Left renal cortex interstitium (tissue), 4 donors: ENCODE measurements around the gene ACTL9. TPM values are rescaled to one million over a fixed set of nuclear protein-coding genes. Genes with fewer than 3 reads are reported as not detected.

Experiments used
- DNase-seq, 4 donors: peaks; one replicate each; pipeline ENCODE4 v3.0.0-alpha.2; 2013; ENCODE audit warnings: low read depth in 4 of 4, low spot score in 2 of 4, missing footprints in 1 of 4
- polyA plus RNA-seq, 4 donors: library from polyadenylated mRNA; unstranded; fragments of 120-200 nt; gene quantifications; one replicate each; pipeline ENCODE4 v1.2.1, GENCODE V29; 2013; ENCODE audit not compliant: insufficient read length in 4 of 4

Gene ACTL9
- polyA plus RNA-seq, 4 donors, result not detected

GRCh38 chr19:8686549-8686948 is 12.0 kb downstream of the ACTL9 start:
- no peak for DNase-seq

- DNase-seq, result no peak
Measured at GRCh38 chr19:8684001-8684902, 14.3 kb downstream of the ACTL9 start.

DNA sequence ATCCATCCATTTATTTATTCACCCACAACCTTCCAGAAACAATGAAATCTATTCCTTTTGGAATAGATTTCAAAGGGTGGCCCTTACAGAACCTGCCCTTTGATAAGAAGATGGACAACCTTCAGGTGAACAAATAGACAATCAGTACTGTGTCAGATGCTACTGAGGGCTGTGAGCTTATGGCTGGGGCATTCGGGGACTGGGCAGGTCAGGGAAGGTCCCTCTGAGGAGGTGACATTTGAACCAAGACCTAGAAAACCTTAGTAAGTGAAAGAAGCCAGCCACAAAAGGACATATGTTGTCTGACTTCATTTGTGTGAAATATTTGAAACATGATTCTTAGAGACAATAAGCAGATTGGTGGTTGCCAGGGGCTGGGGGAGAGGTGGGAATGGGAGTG is 15.7 kb downstream of the ACTL9 start:
- no peak for DNase-seq

DNA sequence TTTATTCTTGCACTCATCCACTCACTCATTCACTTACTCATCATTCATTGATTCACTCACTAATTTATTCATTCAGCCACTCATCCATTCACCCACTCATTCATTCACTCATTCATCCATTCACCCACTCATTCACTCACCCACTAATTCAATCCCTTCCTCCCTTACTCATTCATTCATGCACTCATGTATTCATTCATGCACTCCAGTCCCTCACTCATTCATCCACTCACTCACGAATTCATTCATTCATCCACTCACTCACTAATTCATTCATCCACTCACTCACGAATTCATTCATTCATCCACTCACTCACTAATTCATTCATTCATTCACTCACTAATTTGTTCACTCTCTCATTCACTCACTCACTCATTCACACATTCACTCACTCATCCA is 16.1 kb downstream of the ACTL9 start:
- DNase-seq, result no peak

DNA sequence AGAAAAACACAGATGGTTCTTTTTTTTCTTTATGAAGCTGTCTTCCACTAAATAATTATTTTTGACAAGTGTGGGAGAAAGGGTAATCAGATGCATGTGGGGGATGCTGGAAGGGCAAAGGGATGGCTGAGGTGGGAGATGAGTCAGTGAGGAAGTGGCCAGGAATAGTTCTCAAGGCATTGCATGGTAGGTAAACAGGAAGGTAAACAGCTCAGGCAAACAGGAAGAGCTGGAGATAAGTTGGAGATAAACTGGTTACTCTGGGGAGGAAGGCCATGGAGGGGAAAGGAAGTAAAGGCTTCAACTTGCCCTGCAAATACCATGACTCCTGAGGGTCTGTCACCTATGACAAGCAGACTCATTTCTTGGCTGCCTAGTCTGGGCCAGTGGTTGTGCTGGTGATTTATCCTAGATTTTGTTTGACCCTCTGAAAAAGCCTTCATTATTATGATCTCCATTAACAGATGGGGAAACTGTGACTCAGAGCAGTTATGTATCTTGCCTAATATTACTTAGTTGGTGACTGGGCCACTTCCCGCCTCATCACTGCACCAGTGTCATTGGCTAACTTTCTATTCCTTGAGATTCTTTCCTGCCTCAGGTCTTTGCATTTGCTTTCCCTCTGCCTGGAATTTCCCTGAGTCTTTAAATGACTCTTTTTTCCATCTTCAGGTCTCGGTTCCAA is 17.1 kb downstream of the ACTL9 start:
- no peak for DNase-seq

DNA sequence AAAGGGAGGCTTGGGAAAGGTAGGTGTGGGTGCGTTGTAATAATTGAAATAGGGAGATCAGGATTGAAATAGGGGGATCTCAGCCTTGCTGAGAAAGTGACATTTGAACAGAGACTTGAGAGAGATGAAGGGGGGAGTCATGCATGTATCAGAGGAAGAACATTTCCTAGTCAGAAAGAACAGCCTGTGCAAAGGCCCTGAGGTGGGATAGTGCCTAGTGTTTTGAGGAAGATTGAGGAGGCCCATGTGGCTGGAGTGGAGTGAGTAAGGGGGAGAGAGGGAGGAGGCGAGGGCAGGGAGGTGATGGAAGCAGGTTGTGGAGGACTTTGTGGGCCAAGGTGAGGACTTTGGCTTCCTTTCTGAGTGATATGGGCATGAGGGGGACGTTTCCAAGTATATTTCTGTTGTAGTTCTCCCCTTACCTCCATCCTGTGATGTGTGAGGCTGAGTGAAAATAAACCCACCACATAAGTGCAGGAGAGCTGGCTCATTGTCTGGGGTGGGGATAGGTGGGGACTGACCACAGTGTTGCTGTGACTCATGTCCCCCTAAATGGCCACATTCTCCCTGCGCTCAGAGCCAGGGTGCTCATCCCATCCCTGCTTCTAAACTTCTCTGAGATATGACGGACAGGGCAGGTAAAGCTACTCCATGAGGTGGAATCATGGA is 17.8 kb downstream of the ACTL9 start:
- no peak for DNase-seq

DNA sequence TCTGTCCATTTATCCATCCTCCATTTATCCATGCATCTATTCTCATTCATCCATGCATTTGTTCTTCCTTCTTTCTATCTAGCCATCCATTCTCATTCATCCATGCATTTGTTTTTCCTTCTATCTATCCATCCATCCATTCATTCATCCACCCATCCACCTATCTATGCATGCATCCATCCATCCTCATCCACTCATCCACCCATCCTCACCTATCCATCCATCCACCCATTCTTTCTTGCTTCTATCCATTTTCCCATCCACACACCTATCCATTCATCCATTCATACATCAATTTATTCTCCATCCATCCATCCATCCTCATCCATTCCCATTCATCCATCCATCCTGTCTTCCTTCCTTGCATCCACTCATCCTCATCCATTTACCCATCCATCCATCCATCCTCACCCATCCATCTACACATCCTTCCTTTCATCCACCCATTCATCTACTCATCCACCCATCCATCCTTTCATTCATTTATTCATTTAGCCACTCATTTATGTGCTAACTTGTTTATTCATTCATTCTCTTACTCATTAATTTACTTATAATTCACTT is 20.3 kb downstream of the ACTL9 start:
- DNase-seq, result no peak

DNA sequence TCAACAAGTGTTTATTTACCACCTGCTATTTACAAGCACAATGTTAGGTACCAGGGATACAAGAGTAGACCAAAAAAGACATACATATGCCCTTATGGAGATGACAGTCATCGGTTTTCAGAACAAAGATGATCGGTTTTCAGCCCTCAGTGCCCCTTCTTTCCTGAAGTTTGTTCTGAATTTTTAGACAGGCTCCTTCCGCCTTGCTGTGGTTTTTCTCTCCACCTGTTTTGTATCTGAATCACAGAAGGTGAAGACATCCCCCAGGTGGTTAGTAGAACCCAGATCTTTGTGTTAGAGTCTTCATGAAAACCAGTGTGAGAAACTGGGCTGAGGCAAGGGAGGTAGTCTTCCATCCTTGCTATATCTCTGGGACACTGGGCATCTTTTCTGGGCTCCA is 23.5 kb downstream of the ACTL9 start:
- DNase-seq, result no peak

DNA sequence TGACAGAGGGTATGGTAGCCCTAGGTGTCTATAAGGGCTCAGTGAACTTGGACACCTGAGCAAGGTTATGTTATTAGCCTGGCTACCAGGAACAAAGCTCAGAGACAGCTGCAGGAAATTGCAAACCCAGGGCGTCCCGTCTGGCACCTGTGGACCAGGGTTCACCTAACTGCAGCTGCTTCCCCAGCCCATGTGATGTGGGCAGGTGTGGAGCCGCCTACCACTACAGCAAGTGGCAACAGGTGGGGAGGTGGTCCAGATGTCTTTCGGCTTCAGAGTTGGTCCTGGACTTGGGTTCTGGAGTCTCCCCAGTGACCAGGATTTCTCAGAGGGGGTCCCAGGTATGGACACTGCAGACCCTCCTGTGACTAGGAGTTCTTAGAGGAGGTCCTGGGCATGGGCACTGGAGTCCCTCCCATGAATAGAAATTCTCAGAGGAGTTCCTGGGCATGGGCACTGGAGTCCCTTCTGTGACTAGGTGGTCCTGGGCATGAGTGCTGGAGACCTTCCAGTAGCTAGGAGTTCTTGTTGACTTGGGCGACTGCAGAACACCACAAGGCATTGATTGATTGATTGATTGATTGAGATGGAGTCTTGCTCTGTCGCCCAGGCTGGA is 25.2 kb downstream of the ACTL9 start:
- no peak for DNase-seq

DNA sequence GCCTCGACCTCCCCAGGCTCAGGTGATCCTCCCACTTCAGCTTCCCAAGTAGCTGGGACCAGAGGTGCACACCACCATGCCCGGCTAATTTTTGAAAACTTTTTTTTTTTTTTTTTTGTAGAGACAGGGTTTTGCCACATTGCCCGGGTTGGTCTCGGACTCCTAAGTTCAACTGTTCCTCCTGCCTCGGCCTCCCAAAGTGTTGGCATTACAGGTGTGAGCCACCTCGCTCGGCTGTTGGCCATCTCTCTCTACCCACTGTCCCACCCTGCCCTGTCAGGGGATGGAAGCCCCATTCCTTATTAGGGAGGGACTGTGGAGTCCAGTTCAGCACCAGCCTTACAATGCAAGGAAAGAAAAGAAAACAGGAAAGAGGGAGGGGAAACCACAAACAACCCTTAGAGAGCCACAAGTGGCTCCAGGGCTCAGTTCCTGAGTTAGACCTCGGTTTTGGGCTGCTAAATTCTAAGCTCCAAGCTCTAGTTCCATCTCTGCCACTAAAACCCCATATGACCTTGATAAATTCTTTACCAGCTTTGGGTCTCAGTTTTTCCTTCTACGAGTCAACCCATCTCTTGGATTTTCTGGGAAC is 31.7 kb downstream of the ACTL9 start:
- no peak for DNase-seq

DNA sequence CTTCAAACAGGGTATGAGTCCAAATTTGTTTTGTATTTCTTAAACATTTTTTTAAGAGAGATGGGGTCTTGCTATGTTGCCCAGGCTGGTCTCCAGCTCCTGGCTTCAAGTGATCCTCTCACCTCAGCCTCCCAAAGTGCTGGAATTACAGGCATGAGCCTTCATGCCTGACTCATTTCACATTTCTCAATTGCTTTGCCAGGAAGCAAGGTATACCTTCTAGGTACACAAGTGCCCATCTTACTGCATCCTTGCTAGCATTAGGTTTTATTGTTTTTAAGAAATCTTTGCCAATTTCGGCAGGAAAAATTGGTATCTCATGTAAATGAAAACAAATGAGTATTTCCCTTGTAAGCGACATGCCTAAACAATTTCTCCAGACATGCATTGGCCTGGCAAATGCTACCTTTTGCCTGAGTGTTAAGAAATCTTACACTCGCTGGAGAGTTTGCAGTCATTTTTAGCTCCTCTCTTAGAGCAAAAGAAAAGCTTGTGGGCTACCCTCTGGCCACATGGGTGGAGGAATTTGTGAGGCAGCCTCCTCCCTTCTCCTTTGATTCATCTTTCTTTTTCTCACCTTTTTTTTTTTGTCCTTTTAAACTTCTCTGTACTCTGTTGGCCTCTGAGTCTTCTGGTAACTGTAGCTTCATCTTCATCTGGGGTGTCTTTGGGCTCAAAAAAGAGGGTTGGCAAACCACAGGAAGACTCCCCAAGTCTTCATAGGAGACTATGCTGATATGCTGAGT is 33.0 kb downstream of the ACTL9 start:
- DNase-seq, result no peak

DNA sequence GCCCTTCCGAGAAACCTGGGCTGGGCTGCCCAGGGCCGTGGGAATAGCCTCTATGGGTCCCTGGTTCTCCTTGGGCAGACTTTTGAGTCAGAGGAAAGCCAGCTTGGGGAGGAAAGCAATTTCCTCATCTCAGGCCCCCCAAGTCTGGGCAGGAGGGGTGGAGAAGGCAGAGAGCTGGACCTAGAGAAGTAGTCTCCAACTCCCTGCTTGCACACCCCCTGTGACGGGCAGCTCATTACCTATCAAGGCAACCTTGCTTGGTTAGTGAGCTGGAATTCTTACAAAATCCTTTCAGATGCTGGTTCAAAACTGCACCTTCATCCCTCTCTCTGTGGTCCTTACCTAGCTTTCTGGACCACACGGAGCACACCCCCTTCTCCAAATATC is 33.9 kb downstream of the ACTL9 start:
- DNase-seq, result no peak

GRCh38 chr19:8663920-8664670 is 34.5 kb downstream of the ACTL9 start:
- DNase-seq, result no peak

- DNase-seq, result no peak
Measured at GRCh38 chr19:8662263-8662662, 36.3 kb downstream of the ACTL9 start.

- DNase-seq, result no peak
Measured at GRCh38 chr19:8659905-8660304, 38.7 kb downstream of the ACTL9 start.

- DNase-seq, result no peak
Measured at GRCh38 chr19:8657869-8658268, 40.7 kb downstream of the ACTL9 start.

GRCh38 chr19:8655340-8655709 is 43.3 kb downstream of the ACTL9 start:
- no peak for DNase-seq

GRCh38 chr19:8654591-8655339 is 43.8 kb downstream of the ACTL9 start:
- peak in 2 of 4 donors; percentile 10 to 16 for DNase-seq
